Parathyroid adenoma (tissue), 2 donors: Measurements from ENCODE around the gene TYW3.

ENCODE experiments used
- H2AFZ ChIP-seq: fragments of 300-600 bp; sonication (generic); one replicate; pipeline ENCODE4 v1.7.0; 2017; ENCODE audit warnings: antibody characterized with exemption, mild to moderate bottlenecking
- H3K27ac ChIP-seq: fragments of 300-600 bp; sonication (generic); one replicate; pipeline ENCODE4 v1.7.0; 2017
- H3K27me3 ChIP-seq: fragments of 300-600 bp; sonication (generic); one replicate; pipeline ENCODE4 v1.7.0; 2017; ENCODE audit warnings: low read length; ENCODE audit not compliant: control insufficient read depth, insufficient read depth
- H3K36me3 ChIP-seq: fragments of 300-600 bp; sonication (generic); one replicate; pipeline ENCODE4 v1.7.0; 2017; ENCODE audit warnings: low read length; ENCODE audit not compliant: control insufficient read depth, insufficient read depth
- H3K4me1 ChIP-seq: fragments of 300-600 bp; sonication (generic); one replicate; pipeline ENCODE4 v1.7.0; 2017; ENCODE audit warnings: control low read depth
- H3K4me2 ChIP-seq: fragments of 300-600 bp; sonication (generic); one replicate; pipeline ENCODE4 v1.7.0; 2017; ENCODE audit warnings: low read length
- H3K4me3 ChIP-seq: fragments of 300-600 bp; sonication (generic); one replicate; pipeline ENCODE4 v1.7.0; 2017; ENCODE audit warnings: low read depth, low read length
- H3K79me2 ChIP-seq: fragments of 300-600 bp; sonication (generic); one replicate; pipeline ENCODE4 v1.7.0; 2017; ENCODE audit warnings: control low read depth
- H3K9ac ChIP-seq: fragments of 300-600 bp; sonication (generic); one replicate; pipeline ENCODE4 v1.7.0; 2017; ENCODE audit warnings: mild to moderate bottlenecking
- H3K9me3 ChIP-seq: fragments of 300-600 bp; sonication (generic); one replicate; pipeline ENCODE4 v1.7.0; 2017; ENCODE audit warnings: low read length; ENCODE audit not compliant: control insufficient read depth
- CTCF ChIP-seq: fragments of 300-600 bp; sonication (generic); IDR thresholded peaks from one replicate; pipeline ENCODE4 v1.7.0; 2017; ENCODE audit warnings: antibody characterized with exemption, mild to moderate bottlenecking
- donor health status: primary hyperparathyroidism.

TYW3 gene

GRCh38 chr1:74791491-74791890, 58.5 kb downstream of the TYW3 start:
- no peak for TF ChIP-seq CTCF
- no peak overlapping the region for H3K4me2 ChIP-seq
- H3K9me3 ChIP-seq: no peaks in the 10 kb centered on the region
- no peaks in the 10 kb centered on the region for H3K79me2 ChIP-seq
- H3K4me3 ChIP-seq: no peak overlapping the region
- H2AFZ ChIP-seq: no peak overlapping the region
- no peaks in the 10 kb centered on the region for H3K27me3 ChIP-seq
- no peaks in the 10 kb centered on the region for H3K36me3 ChIP-seq
- no peaks in the 10 kb centered on the region for H3K4me1 ChIP-seq
- no peak overlapping the region for H3K9ac ChIP-seq
- no peak overlapping the region for H3K27ac ChIP-seq

GRCh38 chr1:74799119-74799657, 66.2 kb downstream of the TYW3 start:
- Histone ChIP-seq H3K36me3 (no peaks in the 10 kb centered on the region), H3K27me3 (no peaks in the 10 kb centered on the region), H3K4me1 (no peaks in the 10 kb centered on the region), H3K4me3 (no peak overlapping the region), H3K79me2 (no peaks in the 10 kb centered on the region), H3K9ac (no peak overlapping the region), H2AFZ (no peak overlapping the region), H3K4me2 (no peak overlapping the region), H3K27ac (no peak overlapping the region), H3K9me3 (no peaks in the 10 kb centered on the region)
- TF ChIP-seq CTCF: no peak

- TF ChIP-seq CTCF: no peak
- Histone ChIP-seq H3K27ac (no peak overlapping the region), H2AFZ (no peak overlapping the region)
These were observed 78.7 kb downstream of the TYW3 start for GRCh38 chr1:74811436-74812179.

GRCh38 chr1:74812180-74812541, 79.2 kb downstream of the TYW3 start:
- H3K79me2 ChIP-seq: no peaks in the 10 kb centered on the region

More at GRCh38 chr1:74811436-74812179, 78.7 kb downstream of the TYW3 start:
- Histone ChIP-seq H3K9me3 (no peaks in the 10 kb centered on the region), H3K79me2 (no peaks in the 10 kb centered on the region), H3K4me2 (no peak overlapping the region), H3K4me3 (no peak overlapping the region), H3K4me1 (no peaks in the 10 kb centered on the region), H3K36me3 (no peaks in the 10 kb centered on the region), H3K9ac (no peak overlapping the region), H3K27me3 (no peaks in the 10 kb centered on the region)

More at GRCh38 chr1:74812180-74812541, 79.2 kb downstream of the TYW3 start:
- Histone ChIP-seq H3K9me3 (no peaks in the 10 kb centered on the region), H3K9ac (no peak overlapping the region), H3K4me1 (no peaks in the 10 kb centered on the region), H3K27me3 (no peaks in the 10 kb centered on the region), H3K36me3 (no peaks in the 10 kb centered on the region), H3K4me3 (no peak overlapping the region), H2AFZ (no peak overlapping the region), H3K4me2 (no peak overlapping the region), H3K27ac (no peak overlapping the region)
- TF ChIP-seq CTCF: no peak
